ENCODE data around the gene MICALL2.

The MICALL2 gene

DNA sequence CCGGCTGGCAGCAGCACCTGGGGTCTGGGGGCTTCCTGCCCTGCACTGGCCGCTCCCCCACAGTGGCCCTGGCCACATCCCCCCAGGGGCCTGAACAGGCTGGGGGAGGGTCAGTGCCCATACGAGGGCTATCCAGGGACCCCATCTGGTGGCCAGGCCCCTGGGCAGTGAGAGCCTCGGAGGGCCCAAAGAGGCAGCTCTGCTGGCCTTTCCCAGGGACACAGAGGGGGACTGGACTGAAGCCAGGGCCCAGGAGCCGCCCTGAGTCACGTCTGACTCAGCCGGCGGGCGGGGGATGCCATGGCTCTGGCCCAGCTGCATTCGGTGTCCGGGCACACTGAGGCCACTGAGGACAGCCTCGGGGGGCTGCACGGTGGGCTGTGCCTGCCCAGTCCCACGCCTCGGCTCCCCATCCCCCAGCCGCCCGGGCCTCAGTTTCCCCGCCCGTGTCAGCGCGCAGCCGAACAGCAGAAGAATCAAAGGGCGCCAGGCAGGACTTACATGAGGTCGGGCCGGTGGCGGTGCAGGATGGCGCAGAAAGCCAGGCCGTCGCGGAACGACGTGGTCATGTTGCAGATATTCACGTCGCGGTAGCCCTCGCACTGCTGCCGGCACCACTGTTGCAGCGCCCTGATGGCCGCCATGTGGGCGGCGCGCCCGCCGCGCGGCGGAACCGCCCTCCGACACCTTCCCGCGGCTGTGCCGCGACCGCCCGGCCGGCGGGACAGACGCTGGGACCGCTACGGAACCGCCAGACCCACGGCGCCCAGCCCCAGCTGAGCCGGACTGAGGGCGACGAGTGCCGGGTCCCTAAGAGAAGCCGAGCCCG is at the start of gene MICALL2:
MICALL2 (minus strand) TSS at position 788 of the 829 bp plus-strand sequence; CDS start at position 644, 144 bp downstream.
- peak; percentile 75 for DNase-seq

GRCh38 chr7:1508277-1508758 is 49.0 kb upstream of the MICALL2 start:
- no peak for DNase-seq

GRCh38 chr7:1505731-1506550 is 46.7 kb upstream of the MICALL2 start:
- DNase-seq = no peak

DNA sequence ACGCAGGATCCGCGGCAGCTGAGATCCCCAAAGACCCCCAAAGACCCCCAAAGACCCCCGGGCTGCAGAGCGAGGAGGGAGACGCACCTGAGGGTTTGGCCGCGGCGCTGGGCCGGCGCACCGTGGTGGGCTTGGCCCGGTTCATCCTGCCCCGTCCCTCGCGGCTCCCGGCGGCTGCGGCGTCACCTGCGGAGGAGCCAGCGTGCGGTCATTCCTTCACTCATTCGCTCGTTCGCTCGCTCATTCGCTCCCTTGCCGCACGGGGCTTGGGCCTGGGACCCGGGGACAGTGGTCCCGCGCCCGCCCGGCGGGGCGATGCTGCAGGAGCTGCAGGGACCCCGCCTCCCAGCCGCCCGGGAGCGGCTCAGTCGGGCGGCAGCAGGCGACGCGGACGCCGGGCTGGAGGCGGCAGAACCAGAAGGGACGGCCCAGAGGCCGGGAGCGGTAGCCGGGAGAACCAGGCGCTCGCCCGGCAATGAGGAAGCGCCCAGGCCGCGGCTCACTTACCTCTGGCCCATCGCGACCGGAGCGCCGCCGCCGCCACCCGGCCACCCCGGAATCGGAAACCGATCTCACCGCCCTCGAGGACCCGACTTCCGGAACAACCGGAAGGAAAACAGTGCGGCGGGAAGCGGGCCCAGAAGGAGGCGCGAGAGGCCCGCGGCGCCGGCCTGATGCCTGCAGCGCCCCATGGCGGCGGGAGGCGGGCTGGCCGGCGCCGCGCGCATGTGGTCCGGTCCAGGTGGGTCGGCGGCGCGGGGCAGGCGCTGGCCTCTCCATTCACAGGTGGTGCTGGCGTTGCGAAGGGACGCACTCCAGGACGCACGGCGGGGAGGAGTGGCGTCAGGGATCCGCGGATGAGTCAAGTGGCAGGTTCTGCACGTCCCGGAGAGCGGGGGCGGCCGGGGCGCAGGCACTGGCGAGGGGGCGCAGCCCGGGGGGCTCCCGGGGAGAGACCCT is 44.8 kb upstream of the MICALL2 start, which contains the start of gene INTS1:
INTS1 (minus strand) TSS at position 574 of the 960 bp plus-strand sequence; CDS start at position 145, 429 bp downstream.
- peak; percentile 97 for DNase-seq

DNA sequence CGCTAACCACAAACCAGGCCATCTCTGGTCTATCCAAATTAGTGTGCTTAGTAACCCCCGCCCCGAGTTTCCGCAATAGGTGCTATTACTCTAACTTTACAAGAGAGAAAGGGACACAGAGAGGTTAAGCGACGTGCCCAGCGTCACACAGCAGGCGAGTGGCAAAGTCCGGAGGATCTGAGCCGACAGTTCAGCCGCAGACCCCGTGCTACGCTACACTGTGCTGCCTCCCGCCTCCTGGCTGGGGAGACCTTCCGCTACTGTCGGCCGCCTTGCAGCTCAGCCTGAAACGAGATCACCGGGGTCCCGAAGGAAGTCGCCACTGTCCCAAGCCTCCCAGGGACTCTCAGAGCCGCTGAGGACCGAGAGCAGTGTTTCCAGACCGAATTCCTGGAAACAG is 44.1 kb upstream of the MICALL2 start:
- DNase-seq = no peak

GRCh38 chr7:1502845-1503244 is 43.6 kb upstream of the MICALL2 start:
- DNase-seq = no peak

DNA sequence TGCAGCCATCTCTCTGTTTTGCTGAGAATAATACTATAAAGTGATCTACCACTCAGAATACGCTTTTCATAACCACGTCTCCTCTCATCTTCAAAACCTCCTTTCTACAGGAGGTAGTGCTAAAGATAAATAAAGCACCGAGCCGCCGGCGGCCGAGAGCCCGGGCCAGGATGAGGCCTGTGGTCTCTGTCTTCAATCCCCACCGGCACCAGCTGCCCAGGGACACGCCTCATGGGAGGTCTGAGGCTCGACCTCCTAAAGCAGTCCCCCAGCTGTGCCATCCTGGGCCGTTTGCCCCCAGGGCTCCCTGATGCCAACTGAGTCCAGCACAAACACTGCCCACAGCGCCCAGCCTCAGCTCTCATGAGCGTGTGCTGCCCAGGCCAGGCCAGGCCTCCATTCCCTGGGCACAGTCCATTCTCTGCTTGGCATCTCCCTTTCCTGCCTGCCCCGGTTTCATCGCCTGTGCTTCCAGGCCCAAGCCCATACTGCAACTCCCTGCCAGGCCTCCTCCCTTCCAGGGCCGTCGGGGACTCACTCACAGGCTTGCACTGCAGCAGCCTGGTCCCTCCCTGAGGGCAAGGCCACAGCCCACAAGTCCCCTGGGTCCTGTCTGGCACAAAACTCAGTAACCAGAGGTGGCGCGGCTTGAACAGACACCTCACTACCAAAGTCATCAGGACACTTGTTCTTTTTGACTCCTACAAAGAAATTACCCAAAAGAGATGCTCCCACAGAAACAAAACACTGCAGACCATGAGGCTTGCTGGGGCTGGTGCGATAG is 42.4 kb upstream of the MICALL2 start:
- DNase-seq = no peak

DNA sequence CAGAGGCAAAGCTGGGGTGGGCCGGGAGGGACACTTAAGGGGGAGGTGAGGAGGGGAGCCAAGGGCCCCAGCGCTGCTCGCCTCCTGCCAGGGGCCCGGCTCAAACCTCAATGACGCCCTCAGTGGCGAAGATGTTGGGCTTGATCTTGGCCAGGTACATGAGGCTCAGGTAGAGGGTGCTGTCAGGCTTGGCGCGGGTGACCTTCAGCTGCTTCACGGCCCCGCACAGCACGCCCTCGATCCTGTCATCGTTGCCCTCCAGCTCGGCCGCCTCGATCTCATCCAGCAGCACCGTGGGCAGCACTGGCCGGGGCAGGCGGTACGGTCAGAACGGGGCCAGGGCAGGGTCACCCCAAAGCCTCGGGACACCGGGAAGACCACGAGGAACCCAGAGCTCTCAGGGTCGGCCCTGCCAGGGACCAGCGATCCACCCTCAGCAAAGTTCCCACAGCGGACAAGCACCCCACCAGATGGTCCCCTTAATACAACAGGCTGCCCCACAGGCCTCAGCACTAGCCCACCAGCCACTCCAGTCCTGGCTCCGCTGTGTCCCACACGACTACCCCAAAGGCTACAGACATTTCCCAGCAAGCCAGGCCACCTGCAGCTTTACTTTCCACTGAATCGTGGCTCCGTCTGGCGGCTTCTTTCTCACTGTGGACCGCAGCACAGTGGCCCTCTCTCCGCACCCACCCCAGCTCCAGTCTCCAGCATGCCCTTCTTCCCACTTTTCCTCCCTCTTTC is 41.0 kb upstream of the MICALL2 start:
- DNase-seq = no peak

GRCh38 chr7:1499367-1500029 is 40.2 kb upstream of the MICALL2 start:
- no peak for DNase-seq

DNA sequence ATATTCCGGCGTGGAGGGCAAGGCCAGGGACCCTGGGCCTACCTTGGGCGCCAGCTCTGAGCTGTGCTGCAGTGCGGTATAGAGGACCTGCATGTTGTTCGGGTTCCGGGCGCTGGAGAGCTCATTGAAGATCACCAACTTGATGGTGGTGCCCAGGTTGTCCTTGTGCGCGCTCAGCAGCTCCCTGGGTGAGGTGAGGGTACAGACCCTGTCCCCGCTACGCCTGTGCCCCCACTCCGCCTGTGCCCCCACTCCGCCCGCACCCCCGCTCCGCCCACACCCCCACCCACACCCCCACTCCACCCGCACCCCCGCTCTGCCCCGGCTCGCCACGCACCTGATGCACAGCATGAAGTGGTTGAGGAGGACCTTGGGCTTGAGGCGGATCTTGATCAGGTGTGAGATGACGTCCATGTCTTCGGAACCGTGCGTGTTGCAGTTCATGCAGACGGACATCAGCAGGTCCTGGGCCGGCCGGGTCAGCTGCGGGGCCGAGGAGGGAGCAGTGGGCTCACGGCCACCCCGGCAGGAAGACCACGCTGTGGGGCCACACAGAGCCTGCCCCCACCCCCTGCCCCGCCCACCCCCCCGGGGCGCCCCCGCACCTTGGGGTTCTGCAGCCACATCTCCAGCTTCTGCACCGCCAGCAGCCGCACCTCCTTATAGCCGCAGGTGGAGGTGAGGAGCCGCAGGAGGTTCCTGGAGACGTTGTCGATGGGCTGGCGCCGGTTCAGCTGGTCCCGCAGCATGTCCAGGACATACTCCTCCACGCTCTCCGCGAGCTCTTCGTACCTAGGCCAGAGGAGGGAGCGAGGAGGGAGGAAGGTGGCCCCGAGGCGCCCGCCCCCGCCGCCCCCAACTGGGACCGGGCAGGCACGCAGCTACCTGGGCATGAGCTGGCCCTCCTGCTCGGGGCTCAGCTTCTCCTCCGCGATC is 39.4 kb upstream of the MICALL2 start:
- DNase-seq = no peak

DNA sequence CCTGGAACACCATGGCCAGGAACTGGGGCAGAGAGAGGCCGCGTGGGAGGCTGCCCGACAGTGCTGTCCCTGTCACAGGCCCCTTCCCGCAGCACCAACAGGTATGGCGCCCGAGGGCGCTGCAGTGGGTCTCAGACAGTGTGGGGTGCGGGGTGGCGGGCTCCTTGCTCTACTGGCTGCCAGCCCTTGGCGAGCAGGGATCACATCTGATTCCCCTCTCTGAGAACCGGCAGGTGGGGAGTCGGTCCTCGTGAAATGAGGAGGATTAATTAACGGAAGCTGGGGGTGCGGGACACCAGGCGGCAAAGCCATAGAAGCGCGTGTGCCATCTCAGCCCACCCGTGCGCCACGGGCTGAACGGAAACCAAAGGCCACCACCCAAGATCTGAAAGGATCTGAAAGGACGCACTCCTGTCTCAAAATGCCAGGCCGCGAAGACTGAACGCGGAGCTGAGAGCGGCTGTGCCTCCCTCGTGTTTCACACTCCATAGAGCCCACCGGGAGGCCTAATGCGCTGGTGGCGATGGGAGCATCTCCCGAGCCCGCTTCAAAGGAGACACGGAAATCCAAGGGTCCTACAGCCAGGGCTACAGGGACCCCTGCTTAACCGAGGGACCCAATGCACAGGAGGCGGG is 38.1 kb upstream of the MICALL2 start:
- no peak for DNase-seq

GRCh38 chr7:1496531-1497292 is 37.4 kb upstream of the MICALL2 start:
- DNase-seq = no peak

- no peak for DNase-seq
Observed at GRCh38 chr7:1495564-1496242, 36.4 kb upstream of the MICALL2 start.

DNA sequence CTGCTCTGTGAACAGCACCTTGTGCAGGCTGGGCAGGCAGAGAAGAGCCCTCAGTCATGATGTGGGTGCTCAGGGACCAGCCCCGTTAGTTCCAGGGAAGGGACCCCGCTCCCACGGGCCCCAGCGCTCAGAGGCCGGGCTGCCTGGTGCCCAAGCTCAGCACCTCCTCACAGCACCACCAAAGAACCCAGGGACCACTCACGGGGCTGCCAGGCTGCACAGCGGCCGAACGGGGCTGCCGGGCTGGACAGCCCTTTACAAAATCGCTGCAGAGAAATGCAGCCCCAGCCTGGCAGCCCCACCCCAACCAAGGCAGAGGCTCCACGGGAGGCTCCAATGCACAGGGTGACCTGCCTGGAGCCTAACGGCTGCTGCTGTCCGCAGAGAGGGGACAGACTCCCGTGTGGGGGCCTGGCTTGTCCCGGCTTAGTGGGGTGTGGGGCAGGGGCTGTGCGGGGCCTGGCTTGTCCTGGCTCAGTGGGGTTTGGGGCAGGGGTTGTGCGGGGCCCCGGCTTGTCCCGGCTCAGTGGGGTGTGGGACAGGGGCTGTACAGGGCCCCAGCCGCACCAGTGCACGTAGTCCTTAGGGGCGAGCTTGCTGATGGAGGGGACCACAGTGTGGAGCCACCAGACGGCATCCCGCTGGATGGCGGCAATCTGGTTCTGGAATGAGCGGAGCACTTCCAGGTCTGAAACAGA is 35.7 kb upstream of the MICALL2 start:
- no peak for DNase-seq

DNA sequence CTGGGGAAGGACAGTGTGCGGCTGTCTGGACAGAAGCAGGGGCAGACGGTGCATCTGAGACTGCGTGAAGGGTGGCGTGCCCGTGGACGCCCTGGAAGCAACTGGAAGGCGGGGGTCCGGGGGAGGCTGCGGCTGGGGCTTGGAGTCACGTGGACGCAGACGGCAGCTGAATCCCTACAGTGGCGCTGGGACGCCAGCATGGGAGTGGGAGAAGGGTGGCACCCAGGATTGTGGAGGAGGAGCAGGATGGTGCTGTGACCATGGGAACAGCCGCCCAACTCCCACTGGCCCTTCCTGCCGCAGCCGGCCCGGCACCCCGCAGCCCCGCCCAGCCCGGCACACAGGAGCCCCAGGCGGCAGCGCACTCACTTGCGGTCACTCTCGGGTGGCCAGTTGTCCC is 35.2 kb upstream of the MICALL2 start:
- DNase-seq = no peak

GRCh38 chr7:1493571-1493970 is 34.3 kb upstream of the MICALL2 start:
- DNase-seq = no peak

GRCh38 chr7:1493129-1493528 is 33.9 kb upstream of the MICALL2 start:
- DNase-seq = no peak

Data from activated effector memory CD4-positive, alpha-beta T cell treated with anti-CD3 and anti-CD28 coated beads, Interleukin-2, amount 50 U/mL, for 16 hours (primary cell).